B cell (primary cell): ENCODE data around the gene RBM38. TPM values are rescaled to one million over a fixed set of nuclear protein-coding genes. Genes with fewer than 3 reads are reported as not detected.

Source experiments
- ATAC-seq: fragments of 200-7000 bp; cut with Tn5 transposase; one replicate; pipeline ENCODE4 v1.10.0; 2021; ENCODE audit warnings: low read depth, mild to moderate bottlenecking, moderate number of reproducible peaks, moderate library complexity
- CTCF ChIA-PET: fragments of 350-600 bp; sonication (Branson Sonifier 250); formaldehyde crosslinking; loops from one replicate; lab custom pipeline; 2021; ENCODE audit warnings: antibody characterized with exemption, inconsistent platforms; lab: Charles Lee
- POLR2A ChIA-PET: fragments of 350-600 bp; sonication (Branson Sonifier 250); formaldehyde crosslinking; loops from one replicate; lab custom pipeline; 2021; ENCODE audit warnings: antibody characterized with exemption; lab: Charles Lee
- DNase-seq: peaks from one replicate; pipeline ENCODE4 v3.0.0; 2013
- H2AFZ ChIP-seq: 2 replicates; pipeline ENCODE4 v1.6.1; 2012; ENCODE audit warnings: mild to moderate bottlenecking, low read depth, low read length; ENCODE audit not compliant: insufficient read depth, poor library complexity, severe bottlenecking
- H3K27ac ChIP-seq, 2 donors: 1 replicate in 1 of 2; 2 replicates in 1 of 2; pipeline ENCODE4 v1.5.1; 2012 to 2013; ENCODE audit warnings: low read length in 2 of 2, mild to moderate bottlenecking in 2 of 2, moderate library complexity in 1 of 2
- H3K27me3 ChIP-seq, 4 experiments: fragments of 200-600 bp in 1 of 4; sonication (generic) in 1 of 4; replicated peaks in 1 of 4; 1 replicate in 2 of 4; 2 replicates in 2 of 4; pipeline versions ENCODE4 v1.6.1 to v1.7.0; 2013 to 2016; ENCODE audit warnings: low read length in 3 of 4, mild to moderate bottlenecking in 2 of 4, mixed read lengths in 1 of 4, moderate library complexity in 1 of 4; ENCODE audit not compliant: insufficient read depth in 4 of 4, control insufficient read depth in 3 of 4; ENCODE audit errors: control extremely low read depth in 1 of 4
- H3K36me3 ChIP-seq, 2 experiments: replicated peaks in 1 of 2; 1 replicate in 1 of 2; 2 replicates in 1 of 2; pipeline versions ENCODE4 v1.6.1 to v1.7.1; 2013; ENCODE audit warnings: low read length in 1 of 2; ENCODE audit not compliant: insufficient read depth in 2 of 2, control insufficient read depth in 1 of 2; ENCODE audit errors: control extremely low read depth in 1 of 2, extremely low read depth in 1 of 2
- H3K4me1 ChIP-seq, 2 donors: fragments of 200-600 bp in 1 of 2; sonication (generic) in 1 of 2; 1 replicate in 1 of 2; 2 replicates in 1 of 2; pipeline versions ENCODE4 v1.5.1 to v1.6.1; 2013 to 2017; ENCODE audit warnings: low read length in 2 of 2; ENCODE audit not compliant: control insufficient read depth in 2 of 2, insufficient read depth in 2 of 2
- H3K4me2 ChIP-seq: replicated peaks from 2 replicates; pipeline ENCODE3; 2012; ENCODE audit warnings: mild to moderate bottlenecking, low read depth, low read length; ENCODE audit not compliant: poor library complexity, severe bottlenecking
- H3K4me3 ChIP-seq, 5 experiments: fragments of 200-600 bp in 1 of 5; sonication (generic) in 1 of 5; 1 replicate in 3 of 5; 2 replicates in 2 of 5; pipeline versions ENCODE4 v1.5.1 to v1.7.0; 2011 to 2016; ENCODE audit warnings: low read length in 4 of 5, mild to moderate bottlenecking in 4 of 5, low read depth in 2 of 5, control low read depth in 1 of 5, moderate library complexity in 1 of 5; ENCODE audit not compliant: insufficient read depth in 1 of 5; ENCODE audit errors: control extremely low read depth in 1 of 5, extremely low read depth in 1 of 5
- H3K79me2 ChIP-seq: fragments of 200-600 bp; sonication (generic); one replicate; pipeline ENCODE4 v1.6.0; 2016; ENCODE audit warnings: low read length; ENCODE audit not compliant: control insufficient read depth, insufficient read depth
- H3K9ac ChIP-seq: fragments of 200-600 bp; sonication (generic); 2 replicates; pipeline ENCODE4 v1.6.1; 2017; ENCODE audit warnings: mild to moderate bottlenecking, low read length, moderate library complexity
- H3K9me3 ChIP-seq, 3 donors: one replicate each; pipeline versions ENCODE4 v1.6.1 to v1.7.1; 2013; ENCODE audit warnings: low read length in 2 of 3; ENCODE audit not compliant: control insufficient read depth in 2 of 3, insufficient read depth in 1 of 3; ENCODE audit errors: control extremely low read depth in 1 of 3
- H4K20me1 ChIP-seq: 2 replicates; pipeline ENCODE4 v1.6.0; 2012; ENCODE audit warnings: mild to moderate bottlenecking, low read length; ENCODE audit not compliant: insufficient read depth, control insufficient read depth, poor library complexity, severe bottlenecking
- H3K27ac Mint-ChIP-seq: one replicate; pipeline ENCODE4 v1.8.0; 2021; ENCODE audit warnings: mixed read lengths
- H3K27me3 Mint-ChIP-seq: one replicate; pipeline ENCODE4 v1.8.0; 2021; ENCODE audit warnings: mixed read lengths
- H3K4me1 Mint-ChIP-seq: one replicate; pipeline ENCODE4 v1.8.0; 2021; ENCODE audit warnings: mixed read lengths
- H3K4me3 Mint-ChIP-seq: one replicate; pipeline ENCODE4 v1.8.0; 2021; ENCODE audit warnings: mixed read lengths
- H3K9me3 Mint-ChIP-seq: one replicate; pipeline ENCODE4 v1.8.0; 2022; ENCODE audit warnings: mixed read lengths; ENCODE audit not compliant: insufficient read depth
- CTCF ChIP-seq: fragments of 200-600 bp; IDR thresholded peaks from one replicate; pipeline ENCODE4 v1.8.0; 2022; ENCODE audit warnings: antibody characterized with exemption, mild to moderate bottlenecking
- EZH2 ChIP-seq: IDR thresholded peaks from 2 replicates; pipeline ENCODE4 v1.6.1; 2012; ENCODE audit warnings: borderline replicate concordance, low read depth, mild to moderate bottlenecking, moderate library complexity, low read length; ENCODE audit not compliant: insufficient read depth, poor library complexity, severe bottlenecking
- WGBS: methylation state at CpG from one replicate; pipeline ENCODE4 v1.1.5; 2013; ENCODE audit warnings: missing lambda C conversion rate; ENCODE audit not compliant: insufficient coverage; 5-methylcytosine and 5-hydroxymethylcytosine counted together
- intact Hi-C: fragments of 100-400 bp; cut with micrococcal nuclease; formaldehyde crosslinking; loops from one replicate; pipeline ENCODE4 v1.10.0; 2022
- polyA minus RNA-seq: library from RNA; depleted of rRNA, polyadenylated mRNA; stranded (reverse); fragments of >200 nt; gene quantifications from 2 replicates; pipeline ENCODE4 v1.2.3, GENCODE V29; 2012
- polyA plus RNA-seq: library from polyadenylated mRNA; depleted of rRNA; stranded (reverse); fragments of >200 nt; gene quantifications from 2 replicates; pipeline ENCODE4 v1.2.3, GENCODE V29; 2012
- total RNA-seq, 2 donors: library from RNA; stranded (reverse); fragments of 120-200 nt in 1 of 2; gene quantifications; 1 replicate in 1 of 2; 2 replicates in 1 of 2; pipeline versions ENCODE4 v1.2.3 to v1.2.4, GENCODE V29; 2013 to 2022

The RBM38 gene
- total RNA-seq: 224 and 225 TPM in 2 replicates
- total RNA-seq (2013): 89.8 TPM
- polyA plus RNA-seq: 198 and 378 TPM in 2 replicates
- 268 and 434 TPM in 2 replicates for polyA minus RNA-seq

- peak within 1 kb of the TSS; percentile 66 for H2AFZ ChIP-seq
- peaks cover 39% of the 10 kb centered on the region for H4K20me1 ChIP-seq
- H3K27ac ChIP-seq: peak within 1 kb of the TSS; percentile 96 to 98
- Mint-ChIP-seq H3K4me3 (peak within 1 kb of the TSS; percentile 98), H3K4me1 (peaks cover 48% of the 10 kb centered on the region), H3K27me3 (no peaks in the 10 kb centered on the region), H3K27ac (peak within 1 kb of the TSS; percentile 98), H3K9me3 (no peaks in the 10 kb centered on the region)
- peak; percentile 66 for ATAC-seq
- POLR2A ChIA-PET: interaction anchor here (0.6 to 7.4 kb wide), 12 partner anchors 9 to 239 kb away, joined by 3 to 109 read pairs (median 4); partner anchors contain the start of gene ZBP1
- H3K4me1 ChIP-seq: peaks cover 51 to 63% of the 10 kb centered on the region in 2 donors
- H3K36me3 ChIP-seq: peaks cover 6 to 39% of the 10 kb centered on the region in 2 experiments
- H3K4me2 ChIP-seq: peak within 1 kb of the TSS; percentile 98
- 4% methylated on average over 75 of the region's 78 CpGs for WGBS
- peak within 1 kb of the TSS; percentile 91 for H3K9ac ChIP-seq
- H3K9me3 ChIP-seq: no peaks in the 10 kb centered on the region
- peak; percentile 91 for DNase-seq
- H3K27me3 ChIP-seq: no peaks in the 10 kb centered on the region
- H3K4me3 ChIP-seq: peak within 1 kb of the TSS; percentile 82 to 99 (median 91)
- H3K79me2 ChIP-seq: peaks cover 42% of the 10 kb centered on the region
- intact Hi-C loops: loop anchor here (2.0 to 10.0 kb wide), 4 partner anchors 40 to 1614 kb away; partner anchors contain the start of genes CTSZ and RAE1
- CTCF ChIA-PET: interaction anchor here (0.8 to 4.6 kb wide), 22 partner anchors 9 to 236 kb away, joined by 3 to 66 read pairs (median 6); partner anchors contain the start of gene ZBP1
- TF ChIP-seq EZH2: no peak
- no peak for TF ChIP-seq CTCF
Observed at GRCh38 chr20:57390604-57391438, at the start of gene RBM38. TSS of gene RBM38 (plus strand) at chr20:57391396. CDS start at chr20:57391582, 186 bp downstream.

- ChIA-PET CTCF (interaction anchor here (0.7 to 1.0 kb wide), 2 partner anchors 9 to 154 kb away, joined by 3 read pairs; no protein-coding TSS in a partner anchor), POLR2A (no interaction called here)
- ATAC-seq (no peak), DNase-seq (no peak)
- no peak for TF ChIP-seq EZH2
- TF ChIP-seq CTCF: no peak
- no CpG with 5 or more reads among the region's 2 CpGs for WGBS
- Histone ChIP-seq H3K27me3 (peaks cover 0 to 12% (median 6%) of the 10 kb centered on the region in 4 experiments), H3K4me1 (no peaks in the 10 kb centered on the region), H3K4me3 (no peak overlapping the region), H2AFZ (no peak overlapping the region), H4K20me1 (no peaks in the 10 kb centered on the region), H3K9ac (no peak overlapping the region), H3K79me2 (no peaks in the 10 kb centered on the region), H3K9me3 (no peaks in the 10 kb centered on the region), H3K27ac (no peak overlapping the region), H3K4me2 (no peak overlapping the region), H3K36me3 (no peaks in the 10 kb centered on the region)
- Mint-ChIP-seq H3K9me3 (no peaks in the 10 kb centered on the region), H3K27ac (no peak overlapping the region), H3K4me1 (no peaks in the 10 kb centered on the region), H3K4me3 (no peak overlapping the region), H3K27me3 (peaks cover 37% of the 10 kb centered on the region)
- intact Hi-C loops: no loop called here
Observed at GRCh38 chr20:57341663-57342062, 49.5 kb upstream of the RBM38 start.
